HG02610 (cell line): ENCODE measurements around the gene NELFB.
"Not testable (repeated sequence)": the region's sequence is repeated elsewhere in the genome, so short reads cannot be mapped to it uniquely, and the experiment has no call there.

ENCODE experiments used
- ATAC-seq: cut with Tn5 transposase; IDR thresholded peaks from one replicate; pipeline ENCODE4 v1.9.1; 2021; ENCODE audit warnings: mild to moderate bottlenecking, moderate library complexity; ENCODE audit not compliant: unreplicated experiment

Gene NELFB

GRCh38 chr9:137234055-137234697, 21.0 kb upstream of the NELFB start:
- no peak for ATAC-seq

- no peak for ATAC-seq
Measured at GRCh38 chr9:137234758-137235423, 20.2 kb upstream of the NELFB start.

DNA sequence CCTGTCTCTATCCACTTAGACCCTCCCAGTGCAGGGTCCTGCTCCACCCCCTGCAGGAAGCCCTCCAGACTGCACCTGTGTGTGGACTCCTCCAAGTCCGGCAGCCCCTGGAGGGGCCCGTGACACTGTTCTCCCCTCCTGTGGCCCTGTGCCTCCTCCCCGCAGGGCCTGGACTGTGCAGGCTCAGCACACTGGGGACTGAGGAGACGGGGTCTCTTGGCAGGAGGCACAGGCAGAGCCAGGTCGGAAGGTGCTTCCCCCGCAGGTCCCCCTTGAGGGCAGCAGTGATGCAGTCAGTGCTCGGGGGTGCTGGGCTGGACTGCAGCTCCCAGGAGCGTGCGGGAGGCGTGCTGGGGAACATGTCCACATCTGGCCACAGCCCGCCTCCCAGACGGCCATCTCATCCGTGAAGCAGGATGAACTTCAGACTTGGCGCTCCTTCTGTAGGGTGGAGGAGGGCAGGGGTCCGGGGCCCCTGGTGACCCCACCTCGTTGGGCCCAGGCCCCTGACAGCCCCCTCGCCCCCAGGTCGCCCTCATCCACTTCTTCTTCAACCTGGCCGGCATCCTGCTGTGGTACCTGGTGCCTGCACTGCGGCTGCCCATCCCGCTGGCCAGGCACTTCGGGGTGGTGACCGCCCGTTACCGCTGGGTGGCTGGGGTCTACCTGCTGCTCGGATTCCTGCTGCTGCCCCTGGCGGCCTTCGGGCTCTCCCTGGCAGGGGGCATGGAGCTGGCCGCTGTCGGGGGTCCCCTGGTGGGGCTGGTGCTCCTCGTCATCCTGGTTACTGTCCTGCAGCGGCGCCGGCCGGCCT, 19.5 kb upstream of the NELFB start:
- no peak for ATAC-seq

DNA sequence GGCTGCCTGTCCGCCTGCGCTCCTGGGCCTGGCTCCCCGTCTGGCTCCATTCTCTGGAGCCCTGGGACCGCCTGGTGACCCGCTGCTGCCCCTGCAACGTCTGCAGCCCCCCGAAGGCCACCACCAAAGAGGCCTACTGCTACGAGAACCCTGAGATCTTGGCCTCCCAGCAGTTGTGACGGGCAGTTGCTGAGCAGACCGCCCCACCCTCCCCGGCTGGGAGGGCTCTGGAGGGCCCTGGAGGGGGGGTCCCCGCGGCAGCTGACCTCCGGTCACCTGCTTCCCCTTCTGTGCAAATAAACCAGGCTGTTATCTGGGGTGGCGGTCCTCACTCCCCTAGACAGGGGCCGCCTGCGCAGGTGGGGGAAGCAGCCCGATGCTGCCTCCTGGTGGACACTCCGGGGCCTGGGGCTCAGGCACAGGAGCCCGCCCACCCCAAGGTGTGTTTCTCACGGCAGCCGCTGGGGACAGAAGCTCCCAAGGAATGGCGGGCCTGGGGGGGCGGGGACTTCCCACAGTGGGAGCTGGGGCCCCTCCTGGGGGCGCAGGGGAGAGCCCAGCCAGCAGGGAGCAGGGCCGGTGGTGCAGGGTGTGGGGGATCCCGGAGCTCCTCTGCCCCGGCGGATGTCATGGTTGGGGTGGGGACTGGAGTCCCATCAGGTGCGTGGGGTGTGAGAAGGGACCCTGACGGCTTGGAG, 18.7 kb upstream of the NELFB start:
- no peak for ATAC-seq

GRCh38 chr9:137236936-137237421, 18.1 kb upstream of the NELFB start:
- no peak for ATAC-seq

- no peak for ATAC-seq
Measured at GRCh38 chr9:137237759-137238726, 17.1 kb upstream of the NELFB start.

- not testable (repeated sequence) for ATAC-seq
Measured at GRCh38 chr9:137239541-137240200, 15.5 kb upstream of the NELFB start.

- peak; percentile 21 for ATAC-seq
Measured at GRCh38 chr9:137240318-137240840, 14.7 kb upstream of the NELFB start.

GRCh38 chr9:137240841-137241489, 14.2 kb upstream of the NELFB start, which contains the start of gene TUBB4B:
TUBB4B (plus strand) TSS chr9:137241287; CDS start chr9:137241361, 74 bp downstream.
- peak; percentile 77 for ATAC-seq

- ATAC-seq: peak; percentile 4
Measured at GRCh38 chr9:137241490-137242268, 13.4 kb upstream of the NELFB start.

DNA sequence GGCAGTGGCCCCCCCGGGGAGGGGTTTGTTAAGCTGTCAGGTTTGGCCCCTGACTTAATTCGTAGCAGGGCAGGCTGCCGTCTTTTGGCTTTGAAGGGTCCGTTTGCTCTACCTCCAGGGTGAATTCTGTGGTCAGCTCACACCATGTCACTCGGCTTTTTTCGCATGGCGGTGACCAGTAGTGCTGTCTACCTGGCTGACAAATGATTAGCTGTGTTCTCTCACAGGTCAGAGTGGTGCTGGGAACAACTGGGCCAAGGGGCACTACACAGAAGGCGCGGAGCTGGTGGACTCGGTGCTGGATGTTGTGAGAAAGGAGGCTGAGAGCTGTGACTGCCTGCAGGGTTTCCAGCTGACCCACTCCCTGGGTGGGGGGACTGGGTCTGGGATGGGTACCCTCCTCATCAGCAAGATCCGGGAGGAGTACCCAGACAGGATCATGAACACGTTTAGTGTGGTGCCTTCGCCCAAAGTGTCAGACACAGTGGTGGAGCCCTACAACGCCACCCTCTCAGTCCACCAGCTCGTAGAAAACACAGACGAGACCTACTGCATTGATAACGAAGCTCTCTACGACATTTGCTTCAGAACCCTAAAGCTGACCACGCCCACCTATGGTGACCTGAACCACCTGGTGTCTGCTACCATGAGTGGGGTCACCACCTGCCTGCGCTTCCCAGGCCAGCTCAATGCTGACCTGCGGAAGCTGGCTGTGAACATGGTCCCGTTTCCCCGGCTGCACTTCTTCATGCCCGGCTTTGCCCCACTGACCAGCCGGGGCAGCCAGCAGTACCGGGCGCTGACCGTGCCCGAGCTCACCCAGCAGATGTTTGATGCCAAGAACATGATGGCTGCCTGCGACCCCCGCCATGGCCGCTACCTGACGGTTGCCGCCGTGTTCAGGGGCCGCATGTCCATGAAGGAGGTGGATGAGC, 12.6 kb upstream of the NELFB start:
- no peak for ATAC-seq

GRCh38 chr9:137243266-137243625, 11.9 kb upstream of the NELFB start:
- not testable (repeated sequence) for ATAC-seq

GRCh38 chr9:137243626-137244485, 11.3 kb upstream of the NELFB start:
- ATAC-seq: no peak

GRCh38 chr9:137244486-137245449, 10.4 kb upstream of the NELFB start:
- ATAC-seq: no peak
